Globus pallidus (tissue), 1 donor: ENCODE results near the gene RNF212.
"Not testable (repeated sequence)": the region's sequence is repeated elsewhere in the genome, so short reads cannot be mapped to it uniquely, and the experiment has no call there.

Source experiments
- DNase-seq: peaks from one replicate; pipeline ENCODE4 v3.0.0-alpha.2; 2015; ENCODE audit warnings: low spot score

The RNF212 gene

DNA sequence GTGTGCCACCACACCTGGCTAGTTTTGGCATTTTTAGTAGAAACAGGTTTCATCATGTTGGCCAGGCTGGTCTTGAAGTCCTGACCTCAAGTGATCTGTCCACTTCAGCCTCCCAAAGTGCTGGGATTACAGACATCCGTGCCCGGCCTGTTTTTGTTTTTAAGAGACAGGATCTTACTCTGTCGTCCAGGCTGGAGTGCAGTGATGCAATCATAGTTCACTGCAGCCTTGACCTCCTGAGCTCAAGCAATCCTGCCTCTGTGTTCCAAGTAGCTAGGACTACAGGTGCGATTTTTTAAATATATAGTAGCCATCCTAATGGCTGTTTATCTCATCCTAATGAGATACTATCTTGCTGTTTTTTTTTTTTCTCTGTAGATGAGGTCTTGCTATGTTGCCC, 47.6 kb downstream of the RNF212 start:
- no peak for DNase-seq

- DNase-seq: no peak
Observed at GRCh38 chr4:1062419-1062818, 50.9 kb downstream of the RNF212 start.

DNA sequence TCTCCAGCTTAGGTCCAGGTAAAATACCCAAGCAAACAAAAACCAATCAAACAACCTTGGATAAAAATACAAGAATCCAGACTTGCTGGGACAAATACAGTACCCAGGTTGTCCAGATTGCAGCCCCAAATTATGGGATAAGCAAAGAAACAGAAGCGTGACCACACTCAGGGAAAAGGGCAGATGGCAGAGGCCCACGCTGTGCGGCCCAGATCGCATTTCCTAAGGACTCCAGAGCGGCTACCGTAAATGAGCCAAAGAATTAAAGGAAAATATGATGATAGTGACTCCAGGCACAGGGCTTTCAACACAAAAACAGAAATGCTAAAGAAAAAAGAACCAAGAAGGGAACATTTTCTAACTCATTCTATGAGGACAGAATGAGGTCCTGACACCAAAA, 51.6 kb downstream of the RNF212 start:
- DNase-seq: no peak

DNA sequence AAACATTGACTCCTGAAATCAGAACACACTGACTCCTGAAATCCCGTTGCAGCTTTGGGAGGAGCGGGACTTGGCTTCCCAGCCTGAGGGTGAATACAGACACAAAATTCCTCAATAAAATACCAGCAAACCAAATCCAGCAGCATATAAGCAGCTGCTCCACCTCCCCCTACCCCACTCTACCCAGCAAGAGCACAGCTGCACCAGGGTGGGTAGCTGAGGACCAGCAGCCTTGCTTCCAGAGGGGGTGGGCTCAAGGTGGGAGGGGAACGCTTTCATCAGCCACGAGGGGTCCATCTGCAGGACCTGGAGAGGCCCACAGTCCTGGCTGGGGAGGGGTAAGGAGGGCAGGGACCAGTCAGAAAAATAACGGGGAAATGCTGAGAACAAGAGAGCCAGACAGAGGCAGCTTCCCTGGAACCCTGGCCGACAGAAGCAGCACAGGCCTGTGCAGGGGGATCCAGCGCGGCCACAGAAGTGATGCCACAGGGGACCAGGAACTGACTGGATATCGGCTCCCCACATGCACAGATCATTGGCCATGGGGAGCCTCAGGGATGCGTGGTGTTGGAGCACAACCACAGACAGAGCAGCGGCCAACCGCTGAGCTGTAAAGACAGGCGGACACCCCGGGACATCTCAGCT, 52.2 kb downstream of the RNF212 start:
- no peak for DNase-seq

GRCh38 chr4:1060621-1061020, 52.7 kb downstream of the RNF212 start:
- no peak for DNase-seq

DNA sequence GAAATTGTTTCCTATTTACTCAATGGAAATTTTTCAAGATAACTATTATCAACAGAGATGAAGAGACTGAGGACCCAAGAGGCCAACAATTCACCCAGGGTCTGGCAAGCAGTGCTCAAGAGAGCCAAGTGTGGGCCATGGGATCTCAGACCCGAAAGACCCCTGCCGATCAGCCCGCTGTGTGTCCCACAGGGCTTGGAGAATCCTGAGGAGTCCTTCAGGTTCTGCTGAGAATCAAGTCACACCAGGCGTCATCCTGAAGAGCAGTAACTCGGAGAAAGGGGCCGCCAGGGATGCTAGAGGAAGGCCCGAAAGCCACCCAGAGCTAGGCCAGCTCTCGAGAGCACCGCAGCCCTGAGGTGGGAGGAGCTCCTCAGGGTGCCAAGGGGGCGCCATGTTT, 53.2 kb downstream of the RNF212 start:
- no peak for DNase-seq

- no peak for DNase-seq
Observed at GRCh38 chr4:1058997-1059665, 54.2 kb downstream of the RNF212 start.

GRCh38 chr4:1058198-1058996, 55.0 kb downstream of the RNF212 start:
- no peak for DNase-seq

- DNase-seq: no peak
Observed at GRCh38 chr4:1057403-1057745, 56.0 kb downstream of the RNF212 start.

GRCh38 chr4:1056671-1057402, 56.5 kb downstream of the RNF212 start:
- DNase-seq: no peak

GRCh38 chr4:1055721-1056590, 57.4 kb downstream of the RNF212 start:
- no peak for DNase-seq

DNA sequence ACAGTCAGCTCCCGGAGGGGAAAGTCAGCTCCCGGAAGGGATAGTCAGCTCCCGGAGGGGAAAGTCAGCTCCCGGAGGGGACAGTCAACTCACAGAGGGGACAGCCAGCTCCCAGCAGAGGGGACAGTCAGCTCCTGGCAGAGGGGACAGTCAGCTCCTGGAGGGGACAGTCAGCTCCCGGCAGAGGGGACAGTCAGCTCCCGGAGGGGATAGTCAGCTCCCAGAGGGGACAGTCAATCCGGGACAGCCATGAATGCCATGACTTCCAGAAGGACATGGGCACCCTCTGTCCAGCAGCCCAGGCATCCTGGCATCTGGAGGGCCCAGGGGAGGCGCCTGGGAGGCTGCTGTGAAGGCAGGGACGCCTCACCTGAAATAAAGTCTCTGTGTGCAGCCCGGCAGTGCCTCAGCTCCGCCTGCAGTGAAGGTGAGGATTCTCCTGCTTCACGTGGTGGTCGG, 58.1 kb downstream of the RNF212 start:
- DNase-seq: not testable (repeated sequence)

GRCh38 chr4:1054696-1055242, 58.6 kb downstream of the RNF212 start:
- DNase-seq: not testable (repeated sequence)

DNA sequence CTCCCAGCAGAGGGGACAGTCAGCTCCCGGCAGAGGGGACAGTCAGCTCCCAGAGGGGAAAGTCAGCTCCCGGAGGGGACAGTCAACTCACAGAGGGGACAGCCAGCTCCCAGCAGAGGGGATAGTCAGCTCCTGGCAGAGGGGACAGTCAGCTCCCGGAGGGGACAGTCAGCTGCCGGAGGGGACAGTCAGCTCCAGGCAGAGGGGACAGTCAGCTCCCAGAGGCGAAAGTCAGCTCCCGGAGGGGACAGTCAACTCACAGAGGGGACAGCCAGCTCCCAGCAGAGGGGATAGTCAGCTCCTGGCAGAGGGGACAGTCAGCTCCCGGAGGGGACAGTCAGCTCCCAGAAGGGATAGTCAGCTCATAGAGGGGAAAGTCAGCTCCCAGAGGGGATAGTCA, 59.5 kb downstream of the RNF212 start:
- not testable (repeated sequence) for DNase-seq

DNA sequence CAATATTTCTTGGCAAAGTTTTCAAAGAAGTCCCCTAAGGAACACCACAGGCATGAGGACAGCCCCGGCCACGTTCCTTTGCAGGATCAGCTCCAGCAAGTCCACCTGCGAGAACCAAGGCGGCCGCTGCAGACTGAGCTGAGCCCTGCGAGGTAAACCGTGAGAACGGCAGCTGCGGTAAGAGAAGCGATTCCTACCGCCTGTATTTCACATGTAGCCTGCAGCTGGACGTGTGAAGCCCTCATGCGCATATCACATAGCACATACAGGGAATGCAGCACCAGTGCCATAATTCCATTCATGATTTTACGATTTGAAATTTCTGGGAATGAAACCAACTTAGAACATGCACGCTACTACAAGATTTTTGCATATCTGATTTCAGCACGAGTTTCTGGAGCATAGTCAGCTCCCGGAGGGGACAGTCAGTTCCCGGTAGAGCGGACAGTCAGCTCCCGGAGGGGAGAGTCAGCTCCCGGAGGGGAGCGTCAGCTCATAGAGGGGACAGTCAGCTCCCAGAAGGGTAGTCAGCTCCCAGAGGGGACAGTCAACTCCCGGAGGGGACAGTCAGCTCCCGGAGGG, 60.2 kb downstream of the RNF212 start:
- no peak for DNase-seq

DNA sequence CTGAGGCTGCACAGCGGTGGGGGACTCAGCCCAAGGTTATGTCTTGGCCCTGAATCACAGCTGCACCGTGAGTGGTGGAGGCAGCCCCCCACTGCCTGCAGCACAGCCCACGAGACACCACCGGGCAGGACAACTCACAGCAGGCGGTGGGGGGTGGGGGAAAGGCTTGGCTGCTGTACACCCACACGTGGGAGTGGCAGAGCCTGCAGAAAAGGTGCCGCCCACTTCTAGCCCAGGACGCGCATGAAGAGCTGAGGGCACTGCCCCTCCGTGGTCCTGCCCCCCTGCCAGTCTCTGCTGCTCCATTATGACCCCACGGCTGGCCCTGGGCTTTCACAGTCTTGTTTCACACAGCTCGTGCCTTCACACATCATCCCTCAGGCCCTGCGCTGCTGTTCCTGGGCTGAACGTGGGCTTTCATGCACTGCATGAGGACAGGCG, 61.1 kb downstream of the RNF212 start:
- DNase-seq: no peak

GRCh38 chr4:1051472-1051871, 61.9 kb downstream of the RNF212 start:
- DNase-seq: no peak

DNA sequence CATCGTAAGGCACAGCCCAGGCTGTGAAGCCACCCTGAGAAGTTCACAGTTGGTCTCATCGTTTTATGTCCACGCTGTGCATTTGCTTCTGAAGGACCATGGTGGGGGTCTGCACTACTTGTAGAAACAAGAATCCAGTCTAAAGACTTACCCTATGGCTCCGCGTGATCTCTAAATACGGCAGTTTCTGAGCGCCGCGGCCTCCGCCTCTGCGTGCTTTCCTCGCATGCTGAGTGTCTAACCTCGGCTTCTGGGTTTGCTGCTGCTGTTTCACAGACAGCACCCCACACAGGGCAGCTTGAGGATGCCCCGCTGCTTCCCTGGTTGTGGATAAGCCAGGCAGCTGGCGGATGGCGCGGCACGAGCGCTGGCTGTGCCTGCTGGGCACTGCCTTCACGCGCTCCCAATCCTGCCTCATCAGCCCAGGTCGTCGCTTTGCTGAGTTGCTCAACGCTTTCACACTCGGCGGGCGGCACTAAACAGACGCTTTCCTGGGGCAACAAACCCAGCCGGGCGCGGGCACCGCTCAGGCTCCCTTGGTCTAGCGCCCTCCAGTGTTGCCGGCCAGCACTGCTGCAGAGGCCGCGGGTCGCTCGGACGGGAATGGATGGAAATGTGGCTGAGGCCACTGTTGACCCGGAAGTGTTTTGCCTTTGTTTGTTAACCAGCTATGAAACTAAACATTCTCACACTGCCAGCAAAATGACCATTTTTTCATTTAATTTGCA, 62.7 kb downstream of the RNF212 start:
- peak; percentile 77 for DNase-seq

- no peak for DNase-seq
Observed at GRCh38 chr4:1049591-1049905, 63.8 kb downstream of the RNF212 start.
